Measurements from ENCODE around the gene PHTF1.

DNA sequence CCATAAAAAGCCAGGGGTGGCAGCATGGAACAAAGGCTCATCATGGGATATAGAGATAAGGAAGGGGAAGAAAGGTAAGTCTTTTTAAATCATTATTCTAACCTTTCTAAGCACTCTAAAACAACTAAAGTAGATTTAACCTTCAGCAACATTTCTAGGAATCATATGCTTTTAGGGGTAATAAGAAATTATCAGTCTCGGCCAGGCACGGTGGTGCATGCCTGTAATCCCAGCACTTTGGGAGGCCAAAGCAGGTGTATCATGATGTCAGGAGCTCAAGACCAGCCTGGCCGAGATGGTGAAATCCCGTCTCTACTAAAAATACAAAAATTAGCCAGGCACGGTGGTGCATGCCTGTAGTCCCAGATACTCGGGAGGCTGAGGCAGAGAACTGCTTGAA, 20.3 kb upstream of the PHTF1 start:
- TF ChIP-seq, protein P1, sequence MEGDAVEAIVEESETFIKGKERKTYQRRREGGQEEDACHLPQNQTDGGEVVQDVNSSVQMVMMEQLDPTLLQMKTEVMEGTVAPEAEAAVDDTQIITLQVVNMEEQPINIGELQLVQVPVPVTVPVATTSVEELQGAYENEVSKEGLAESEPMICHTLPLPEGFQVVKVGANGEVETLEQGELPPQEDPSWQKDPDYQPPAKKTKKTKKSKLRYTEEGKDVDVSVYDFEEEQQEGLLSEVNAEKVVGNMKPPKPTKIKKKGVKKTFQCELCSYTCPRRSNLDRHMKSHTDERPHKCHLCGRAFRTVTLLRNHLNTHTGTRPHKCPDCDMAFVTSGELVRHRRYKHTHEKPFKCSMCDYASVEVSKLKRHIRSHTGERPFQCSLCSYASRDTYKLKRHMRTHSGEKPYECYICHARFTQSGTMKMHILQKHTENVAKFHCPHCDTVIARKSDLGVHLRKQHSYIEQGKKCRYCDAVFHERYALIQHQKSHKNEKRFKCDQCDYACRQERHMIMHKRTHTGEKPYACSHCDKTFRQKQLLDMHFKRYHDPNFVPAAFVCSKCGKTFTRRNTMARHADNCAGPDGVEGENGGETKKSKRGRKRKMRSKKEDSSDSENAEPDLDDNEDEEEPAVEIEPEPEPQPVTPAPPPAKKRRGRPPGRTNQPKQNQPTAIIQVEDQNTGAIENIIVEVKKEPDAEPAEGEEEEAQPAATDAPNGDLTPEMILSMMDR (IDR thresholded peaks at IDR 0.05; ENCODE audit: low read length), result no peak
- TF ChIP-seq EZH2 (IDR thresholded peaks at IDR 0.05; ENCODE audit: borderline replicate concordance, low read length), result no peak

Data from OCI-LY1 (cell line).